AG04450 (cell line): Measurements from ENCODE around the gene PRKG1. TPM values are rescaled to one million over a fixed set of nuclear protein-coding genes. Genes with fewer than 3 reads are reported as not detected.

Source experiments
- CTCF ChIA-PET: fragments of 300-600, 350-600 bp; formaldehyde crosslinking; extraction: SDS; loops from one replicate; lab custom pipeline; 2022; ENCODE audit warnings: antibody characterized with exemption, inconsistent platforms; lab: Charles Lee
- POLR2A ChIA-PET: fragments of 350-600 bp; formaldehyde crosslinking; extraction: SDS; loops from one replicate; lab custom pipeline; 2021; ENCODE audit warnings: antibody characterized with exemption, inconsistent platforms; lab: Yijun Ruan, JAX
- DNase-seq: peaks from one replicate; pipeline ENCODE4 v3.0.0-alpha.2; 2011; ENCODE audit warnings: low read depth, low spot score
- H3K27ac ChIP-seq: one replicate; pipeline ENCODE4 v1.5.1; 2012; ENCODE audit warnings: low read depth, low read length, control low read depth
- H3K27me3 ChIP-seq: one replicate; pipeline ENCODE4 v1.6.0; 2012; ENCODE audit warnings: low read length; ENCODE audit not compliant: control insufficient read depth, insufficient read depth
- H3K4me3 ChIP-seq: 2 replicates; pipeline ENCODE4 v1.5.1; 2011; ENCODE audit warnings: mild to moderate bottlenecking, low read depth, low read length, control low read depth
- H3K9me3 ChIP-seq: 2 replicates; pipeline ENCODE4 v1.5.1; 2012; ENCODE audit warnings: low read length; ENCODE audit not compliant: control insufficient read depth, insufficient read depth
- polyA plus RNA-seq: library from polyadenylated mRNA; depleted of rRNA; stranded (reverse); fragments of >200 nt; gene quantifications from 2 replicates; pipeline ENCODE4 v1.2.3, GENCODE V29; 2011
- TF ChIP-seq, protein P1 (sequence below): IDR thresholded peaks from 2 replicates; pipeline ENCODE4 v1.5.1; 2011; ENCODE audit warnings: low read depth, low read length, control low read depth, inconsistent platforms

Gene PRKG1
- polyA plus RNA-seq, 1 experiment: 19.0 TPM

GRCh38 chr10:51377932-51378599, 303.8 kb downstream of the PRKG1 start:
- Histone ChIP-seq H3K27me3 (no peaks in the 10 kb centered on the region), H3K4me3 (no peak overlapping the region), H3K9me3 (no peaks in the 10 kb centered on the region), H3K27ac (no peak overlapping the region)
- DNase-seq: no peak
- TF ChIP-seq, protein P1, sequence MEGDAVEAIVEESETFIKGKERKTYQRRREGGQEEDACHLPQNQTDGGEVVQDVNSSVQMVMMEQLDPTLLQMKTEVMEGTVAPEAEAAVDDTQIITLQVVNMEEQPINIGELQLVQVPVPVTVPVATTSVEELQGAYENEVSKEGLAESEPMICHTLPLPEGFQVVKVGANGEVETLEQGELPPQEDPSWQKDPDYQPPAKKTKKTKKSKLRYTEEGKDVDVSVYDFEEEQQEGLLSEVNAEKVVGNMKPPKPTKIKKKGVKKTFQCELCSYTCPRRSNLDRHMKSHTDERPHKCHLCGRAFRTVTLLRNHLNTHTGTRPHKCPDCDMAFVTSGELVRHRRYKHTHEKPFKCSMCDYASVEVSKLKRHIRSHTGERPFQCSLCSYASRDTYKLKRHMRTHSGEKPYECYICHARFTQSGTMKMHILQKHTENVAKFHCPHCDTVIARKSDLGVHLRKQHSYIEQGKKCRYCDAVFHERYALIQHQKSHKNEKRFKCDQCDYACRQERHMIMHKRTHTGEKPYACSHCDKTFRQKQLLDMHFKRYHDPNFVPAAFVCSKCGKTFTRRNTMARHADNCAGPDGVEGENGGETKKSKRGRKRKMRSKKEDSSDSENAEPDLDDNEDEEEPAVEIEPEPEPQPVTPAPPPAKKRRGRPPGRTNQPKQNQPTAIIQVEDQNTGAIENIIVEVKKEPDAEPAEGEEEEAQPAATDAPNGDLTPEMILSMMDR: no peak
- CTCF ChIA-PET: interaction anchor here (1.1 to 1.2 kb wide), 2 partner anchors 11 to 44 kb away, joined by 3 read pairs; no protein-coding TSS in a partner anchor
- POLR2A ChIA-PET: no interaction called here

DNA sequence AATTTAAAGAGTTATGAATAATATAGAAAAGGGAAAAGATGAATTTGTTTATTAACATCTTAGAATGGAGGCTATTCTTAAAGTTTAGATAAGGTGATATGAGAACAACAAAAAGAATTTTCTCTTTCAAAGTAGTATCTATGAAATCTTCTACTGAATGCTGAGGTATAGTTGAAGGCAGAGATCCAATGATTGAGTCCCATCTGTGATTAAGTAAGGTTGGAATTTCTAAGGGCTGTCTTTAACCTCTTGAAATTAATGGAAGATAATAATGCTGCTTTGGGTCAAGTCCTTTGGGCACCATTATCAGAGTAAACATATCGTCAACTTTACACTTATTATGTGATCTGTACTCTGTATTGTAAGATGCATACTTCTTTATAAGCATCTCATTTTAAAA, 307.9 kb downstream of the PRKG1 start:
- CTCF ChIA-PET: no interaction called here
- POLR2A ChIA-PET: interaction anchor here (0.9 to 1.5 kb wide), 3 partner anchors 7 to 388 kb away, joined by 3 to 17 read pairs (median 3); partner anchors contain the start of gene PRKG1
- no peak for DNase-seq
- no peaks in the 10 kb centered on the region for H3K27me3 ChIP-seq
- no peaks in the 10 kb centered on the region for H3K9me3 ChIP-seq
- H3K27ac ChIP-seq: no peak overlapping the region
- H3K4me3 ChIP-seq: no peak overlapping the region
- TF ChIP-seq, protein P1: no peak

DNA sequence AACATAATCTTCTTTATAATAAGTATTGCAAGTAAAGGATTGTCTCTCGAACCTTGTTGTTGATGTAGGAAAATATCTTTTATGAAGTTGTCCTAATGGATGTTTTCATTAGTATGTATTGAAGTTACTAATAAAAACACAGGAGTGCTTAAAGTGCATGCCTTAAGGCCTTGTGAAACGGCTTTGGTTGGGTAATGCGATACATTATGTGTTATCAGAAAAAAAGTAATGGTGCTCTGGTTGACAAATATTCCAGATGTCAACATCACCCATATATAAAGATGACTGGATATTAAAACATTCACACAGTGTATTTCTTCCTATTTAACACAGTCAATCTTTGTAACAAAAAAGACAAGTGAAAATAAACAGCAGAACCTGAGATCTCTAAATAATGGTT, 310.7 kb downstream of the PRKG1 start:
- ChIA-PET POLR2A (no interaction called here), CTCF (no interaction called here)
- Histone ChIP-seq H3K27me3 (no peaks in the 10 kb centered on the region), H3K27ac (no peak overlapping the region), H3K4me3 (no peak overlapping the region), H3K9me3 (no peaks in the 10 kb centered on the region)
- TF ChIP-seq, protein P1: no peak
- no peak for DNase-seq

DNA sequence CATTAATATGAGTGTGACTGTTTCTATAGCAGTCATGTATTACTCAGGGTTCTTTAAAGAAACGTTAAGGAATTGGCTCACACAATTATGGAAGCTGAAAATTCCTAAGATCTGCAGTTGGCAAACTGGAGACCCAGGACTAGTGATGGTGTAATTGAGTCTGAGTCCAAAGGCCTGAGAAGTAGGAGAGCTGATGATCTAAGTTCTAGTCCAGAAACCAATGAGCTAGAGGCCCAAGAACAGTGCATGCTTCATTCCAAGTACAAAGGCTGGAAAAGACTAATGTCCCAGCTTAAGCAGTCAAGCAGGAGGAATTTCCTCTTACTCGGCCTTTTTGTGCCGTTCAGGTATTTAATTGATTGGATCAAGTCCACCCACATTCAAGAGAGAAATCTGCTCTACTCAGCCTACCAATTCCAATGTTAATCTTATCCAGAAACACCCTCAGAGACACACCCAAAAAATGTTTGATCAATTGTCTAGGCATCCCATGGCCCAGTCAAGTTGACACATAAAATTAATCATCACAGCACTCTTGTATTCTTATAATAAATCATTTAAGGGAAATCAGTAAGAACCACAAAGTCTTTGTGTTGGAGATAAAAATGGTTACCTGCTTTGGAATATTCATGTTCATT, 312.1 kb downstream of the PRKG1 start:
- Histone ChIP-seq H3K27me3 (no peaks in the 10 kb centered on the region), H3K27ac (no peak overlapping the region), H3K4me3 (no peak overlapping the region), H3K9me3 (no peaks in the 10 kb centered on the region)
- CTCF ChIA-PET: no interaction called here
- POLR2A ChIA-PET: no interaction called here
- TF ChIP-seq, protein P1: no peak
- no peak for DNase-seq
